H1 (cell line): ENCODE data around the gene SCCPDH. TPM values are rescaled to one million over a fixed set of nuclear protein-coding genes. Genes with fewer than 3 reads are reported as not detected.
"Not testable (repeated sequence)": the region's sequence is repeated elsewhere in the genome, so short reads cannot be mapped to it uniquely, and the experiment has no call there.

Source experiments
- CTCF ChIA-PET: fragments of 300-600 bp; sonication (Branson Sonifier 250); formaldehyde crosslinking; loops from one replicate; lab custom pipeline; 2021; ENCODE audit not compliant: partially characterized antibody; lab: Charles Lee
- POLR2A ChIA-PET: fragments of 300-600 bp; sonication (Branson Sonifier 250); formaldehyde crosslinking; loops from one replicate; lab custom pipeline; 2021; ENCODE audit warnings: inconsistent platforms; ENCODE audit not compliant: partially characterized antibody; lab: Charles Lee
- DNase-seq, 2 experiments: peaks; one replicate each; pipeline versions ENCODE4 v3.0.0 to v3.0.0-alpha.2; 2010 to 2022; ENCODE audit warnings: low spot score in 2 of 2, low read depth in 1 of 2, mixed read lengths in 1 of 2
- FAIRE-seq: peaks from 2 replicates; lab custom pipeline; 2011; peaks lifted over from hg19 to GRCh38; lab: Jason Lieb, UNC
- H2AFZ ChIP-seq: 2 replicates; pipeline ENCODE4 v1.8.1; 2012; ENCODE audit warnings: low read length, inconsistent platforms
- H2AK5ac ChIP-seq: 2 replicates; pipeline ENCODE4 v1.6.1; 2013; ENCODE audit warnings: low read depth, low read length
- H2BK120ac ChIP-seq: replicated peaks from 2 replicates; pipeline ENCODE3; 2013; ENCODE audit warnings: low read depth, low read length, inconsistent platforms
- H2BK12ac ChIP-seq: 2 replicates; pipeline ENCODE4 v1.6.1; 2013; ENCODE audit warnings: low read depth, low read length
- H2BK15ac ChIP-seq: 2 replicates; pipeline ENCODE4 v1.6.1; 2013; ENCODE audit warnings: low read length
- H2BK20ac ChIP-seq: 2 replicates; pipeline ENCODE4 v1.6.1; 2013; ENCODE audit warnings: low read length
- H2BK5ac ChIP-seq: 2 replicates; pipeline ENCODE4 v1.6.1; 2013; ENCODE audit warnings: low read depth, low read length
- H3K14ac ChIP-seq: 2 replicates; pipeline ENCODE4 v1.6.1; 2013; ENCODE audit warnings: inconsistent platforms; ENCODE audit not compliant: insufficient read length
- H3K18ac ChIP-seq: 2 replicates; pipeline ENCODE4 v1.6.1; 2013; ENCODE audit warnings: low read length; ENCODE audit errors: extremely low read depth
- H3K23ac ChIP-seq: 2 replicates; pipeline ENCODE4 v1.6.1; 2013; ENCODE audit warnings: inconsistent platforms; ENCODE audit not compliant: insufficient read length
- H3K23me2 ChIP-seq: 2 replicates; pipeline ENCODE4 v1.6.1; 2013; ENCODE audit warnings: low read depth, low read length
- H3K27ac ChIP-seq: 2 replicates; pipeline ENCODE4 v1.6.1; 2011; ENCODE audit warnings: low read depth, low read length, inconsistent platforms
- H3K27me3 ChIP-seq, 4 experiments: replicated peaks in 1 of 4; 1 replicate in 1 of 4; 2 replicates in 3 of 4; pipeline versions ENCODE4 v1.6.1 to v1.8.1; 2011 to 2013; ENCODE audit warnings: low read length in 3 of 4, mild to moderate bottlenecking in 3 of 4, inconsistent platforms in 2 of 4, mixed read lengths in 2 of 4, moderate library complexity in 1 of 4; ENCODE audit not compliant: control insufficient read depth in 3 of 4, insufficient read depth in 3 of 4; ENCODE audit errors: extremely low read depth in 1 of 4
- H3K36me3 ChIP-seq, 4 experiments: 2 replicates each; pipeline versions ENCODE4 v1.6.1 to v1.8.1; 2011 to 2013; ENCODE audit warnings: mild to moderate bottlenecking in 4 of 4, low read length in 3 of 4, moderate library complexity in 2 of 4, control low read depth in 1 of 4, inconsistent platforms in 1 of 4; ENCODE audit not compliant: insufficient read depth in 4 of 4, control insufficient read depth in 2 of 4
- H3K4ac ChIP-seq: replicated peaks from 2 replicates; pipeline ENCODE3; 2013; ENCODE audit warnings: low read length, low read depth, mixed read lengths, inconsistent platforms; ENCODE audit not compliant: insufficient read length
- H3K4me1 ChIP-seq, 4 experiments: replicated peaks in 1 of 4; 1 replicate in 1 of 4; 2 replicates in 3 of 4; pipeline versions ENCODE4 v1.6.1 to v1.8.1; 2011 to 2013; ENCODE audit warnings: low read length in 3 of 4, inconsistent platforms in 2 of 4, mixed read lengths in 1 of 4; ENCODE audit not compliant: insufficient read depth in 4 of 4, control insufficient read depth in 3 of 4
- H3K4me2 ChIP-seq, 2 experiments: 2 replicates each; pipeline versions ENCODE4 v1.6.1 to v1.8.1; 2011 to 2013; ENCODE audit warnings: low read depth in 2 of 2, low read length in 2 of 2, control low read depth in 1 of 2, inconsistent platforms in 1 of 2, mild to moderate bottlenecking in 1 of 2; ENCODE audit not compliant: insufficient read depth in 1 of 2
- H3K4me3 ChIP-seq, 4 experiments: fragments of 200-600, 300-600 bp in 1 of 4; sonication (generic), shearing (Covaris generic), sonication (Bioruptor Twin) in 1 of 4; 2 replicates each; pipeline versions ENCODE4 v1.5.1 to v1.8.1; 2011 to 2016; ENCODE audit warnings: low read length in 4 of 4, low read depth in 3 of 4, control low read depth in 2 of 4, inconsistent platforms in 2 of 4, mild to moderate bottlenecking in 2 of 4, mixed read lengths in 1 of 4, moderate library complexity in 1 of 4; ENCODE audit not compliant: insufficient read depth in 2 of 4; ENCODE audit errors: extremely low read depth in 1 of 4
- H3K56ac ChIP-seq: replicated peaks from 2 replicates; pipeline ENCODE3; 2013; ENCODE audit warnings: low read depth, mild to moderate bottlenecking, mixed read lengths, low read length, inconsistent platforms; ENCODE audit not compliant: insufficient read length
- H3K79me1 ChIP-seq: 2 replicates; pipeline ENCODE4 v1.6.1; 2013; ENCODE audit warnings: low read depth, low read length, control low read depth
- H3K79me2 ChIP-seq, 2 experiments: 2 replicates each; pipeline versions ENCODE4 v1.6.1 to v1.8.1; 2012 to 2013; ENCODE audit warnings: low read length in 2 of 2, mild to moderate bottlenecking in 2 of 2, inconsistent platforms in 1 of 2; ENCODE audit not compliant: insufficient read depth in 2 of 2, control insufficient read depth in 1 of 2
- H3K9ac ChIP-seq, 4 experiments: replicated peaks in 1 of 4; 1 replicate in 1 of 4; 2 replicates in 3 of 4; pipeline versions ENCODE4 v1.6.1 to v1.8.1; 2011 to 2013; ENCODE audit warnings: low read depth in 3 of 4, low read length in 3 of 4, control low read depth in 2 of 4, mild to moderate bottlenecking in 2 of 4, moderate library complexity in 2 of 4, inconsistent platforms in 1 of 4; ENCODE audit errors: extremely low read depth in 1 of 4
- H3K9me3 ChIP-seq, 2 experiments: 2 replicates each; pipeline versions ENCODE4 v1.6.1 to v1.8.1; 2012 to 2013; ENCODE audit warnings: mild to moderate bottlenecking in 2 of 2, moderate library complexity in 2 of 2, control low read depth in 1 of 2, inconsistent platforms in 1 of 2, low read depth in 1 of 2, low read length in 1 of 2, mixed read lengths in 1 of 2; ENCODE audit not compliant: insufficient read depth in 2 of 2
- H4K20me1 ChIP-seq, 2 experiments: replicated peaks in 1 of 2; 2 replicates each; pipeline versions ENCODE3 to v1.8.1; 2011 to 2013; ENCODE audit warnings: inconsistent platforms in 2 of 2, low read length in 2 of 2, mild to moderate bottlenecking in 1 of 2; ENCODE audit not compliant: insufficient read depth in 2 of 2, control insufficient read depth in 1 of 2
- H4K5ac ChIP-seq: 2 replicates; pipeline ENCODE4 v1.6.1; 2013; ENCODE audit warnings: low read length, low read depth, mixed read lengths, inconsistent platforms; ENCODE audit not compliant: insufficient read length
- H4K8ac ChIP-seq: 2 replicates; pipeline ENCODE4 v1.8.0; 2013; ENCODE audit warnings: mild to moderate bottlenecking, moderate library complexity, low read length, inconsistent platforms; ENCODE audit not compliant: insufficient read depth; ENCODE audit errors: extremely low read depth
- H4K91ac ChIP-seq: replicated peaks from 2 replicates; pipeline ENCODE3; 2013; ENCODE audit warnings: low read length, mixed read lengths, inconsistent platforms; ENCODE audit not compliant: insufficient read length
- WGBS, 2 experiments: shearing (Covaris generic) in 1 of 2; methylation state at CpG; one replicate each; pipeline versions ENCODE4 v1.1.6 to v1.1.7; 2013 to 2015; ENCODE audit warnings: low lambda C conversion rate in 2 of 2, mixed read lengths in 2 of 2, inconsistent platforms in 1 of 2, low coverage in 1 of 2, missing lambda C conversion rate in 1 of 2; ENCODE audit not compliant: insufficient replicate concordance in 2 of 2, insufficient coverage in 1 of 2, insufficient read length in 1 of 2; ENCODE audit errors: extremely low coverage in 1 of 2, missing lambda C conversion rate in 1 of 2; 5-methylcytosine and 5-hydroxymethylcytosine counted together
- polyA plus RNA-seq, 7 experiments: library from polyadenylated mRNA; depleted of rRNA in 3 of 7; stranded (reverse) in 5 of 7; unstranded in 2 of 7; fragments of >200 nt in 5 of 7; fragments of 200-250 nt in 2 of 7; gene quantifications; 1 replicate in 5 of 7; 2 replicates in 1 of 7; 4 replicates in 1 of 7; pipeline versions ENCODE4 v1.2.1 to v1.2.3, GENCODE V29; 2011 to 2013; ENCODE audit warnings: missing spikeins in 2 of 7, mixed read lengths in 2 of 7
- total RNA-seq: library from RNA; stranded (reverse); fragmentation: NEBNext Ultra II Directional; extraction: Animal tissue kit (Norgen Biotek cat#: 25700); gene quantifications from 2 replicates; pipeline ENCODE4 v1.2.1, GENCODE V29; 2021

Gene SCCPDH
- total and polyA plus RNA-seq, 2 of the 8 experiments (the other 6 are each of a cell fraction or from before 2014, with no cell fraction given), result 9.5 to 17.0 TPM

- H3K79me2 ChIP-seq, DNase-seq, H3K23ac ChIP-seq, H4K5ac ChIP-seq, H3K79me1 ChIP-seq, H2AK5ac ChIP-seq, H4K8ac ChIP-seq, H3K4me1 ChIP-seq, H3K14ac ChIP-seq, H2AFZ ChIP-seq, H3K9ac ChIP-seq, H4K20me1 ChIP-seq, H2BK15ac ChIP-seq, H3K9me3 ChIP-seq, H3K4me3 ChIP-seq, H3K4me2 ChIP-seq, H2BK20ac ChIP-seq, H4K91ac ChIP-seq, H3K56ac ChIP-seq, H2BK120ac ChIP-seq, H2BK12ac ChIP-seq, FAIRE-seq, POLR2A ChIA-PET, H3K23me2 ChIP-seq, H3K18ac ChIP-seq, H3K27me3 ChIP-seq, H3K4ac ChIP-seq, H2BK5ac ChIP-seq, H3K27ac ChIP-seq: not testable (repeated sequence)
- peaks cover 0 to 38% (median 11%) of the 10 kb centered on the region in 4 experiments; a peak in 5 of 8 replicates for H3K36me3 ChIP-seq
- CTCF ChIA-PET, result interaction anchor here (1.4 to 2.1 kb wide), 2 partner anchors 51 to 67 kb away, joined by 4 to 5 read pairs; no protein-coding TSS in a partner anchor
- 88% methylated on average over 3 of the region's 3 CpGs; no CpG with 5 or more reads in 1 of the 2 experiments for whole genome bisulfite sequencing, 2 experiments
Observed at GRCh38 chr1:246731873-246732272, 7.7 kb downstream of the SCCPDH start.
